Left kidney (tissue), 1 donor: Measurements from ENCODE around the gene RTN4RL2. TPM values are rescaled to one million over a fixed set of nuclear protein-coding genes. Genes with fewer than 3 reads are reported as not detected.

ENCODE experiments used
- polyA plus RNA-seq: library from polyadenylated mRNA; unstranded; fragments of 120-200 nt; gene quantifications from one replicate; pipeline ENCODE4 v1.2.1, GENCODE V29; 2013; ENCODE audit not compliant: insufficient read length

Gene RTN4RL2
- polyA plus RNA-seq, 1 donor, result 2.5 TPM

Other genes starting within 250 kb of the RTN4RL2 start
- 88.7 TPM for gene APLNR, start 223.3 kb upstream of the RTN4RL2 start, polyA plus RNA-seq
- gene TNKS1BP1, start 135.6 kb upstream of the RTN4RL2 start, polyA plus RNA-seq, result 69.1 TPM
- 200 TPM for gene SSRP1, start 124.6 kb upstream of the RTN4RL2 start, polyA plus RNA-seq
- gene P2RX3, start 122.2 kb upstream of the RTN4RL2 start, polyA plus RNA-seq, result 0.40 TPM
- 0.48 TPM for gene PRG3, start 79.4 kb upstream of the RTN4RL2 start, polyA plus RNA-seq
- 0.68 TPM for gene PRG2, start 69.9 kb upstream of the RTN4RL2 start, polyA plus RNA-seq
- gene SLC43A3, start 33.4 kb upstream of the RTN4RL2 start, polyA plus RNA-seq, result 27.2 TPM
- 7.2 TPM for gene SLC43A1, start 55.2 kb downstream of the RTN4RL2 start, polyA plus RNA-seq
- gene TIMM10, start 70.2 kb downstream of the RTN4RL2 start, polyA plus RNA-seq, result 32.4 TPM
- gene SMTNL1, start 77.1 kb downstream of the RTN4RL2 start, polyA plus RNA-seq, result 0.47 TPM
- gene UBE2L6, start 107.1 kb downstream of the RTN4RL2 start, polyA plus RNA-seq, result 31.2 TPM
- 137 TPM for gene SERPING1, start 137.2 kb downstream of the RTN4RL2 start, polyA plus RNA-seq
- 5.1 TPM for gene YPEL4, start 189.4 kb downstream of the RTN4RL2 start, polyA plus RNA-seq
- gene CLP1, start 197.2 kb downstream of the RTN4RL2 start, polyA plus RNA-seq, result 15.6 TPM
- 48.5 TPM for gene ZDHHC5, start 207.6 kb downstream of the RTN4RL2 start, polyA plus RNA-seq